GM19328 (cell line): ENCODE data around the gene PIGO.

Experiments used
- ATAC-seq: cut with Tn5 transposase; IDR thresholded peaks from one replicate; pipeline ENCODE4 v1.9.1; 2021; ENCODE audit warnings: mild to moderate bottlenecking, moderate library complexity; ENCODE audit not compliant: unreplicated experiment

The PIGO gene

GRCh38 chr9:35072461-35073278 lies 23.7 kb downstream of the PIGO start, which contains the start of gene VCP:
TSS of gene VCP (minus strand) at chr9:35072625. CDS start at chr9:35072353, 272 bp downstream.
- ATAC-seq = peak; percentile 81

DNA sequence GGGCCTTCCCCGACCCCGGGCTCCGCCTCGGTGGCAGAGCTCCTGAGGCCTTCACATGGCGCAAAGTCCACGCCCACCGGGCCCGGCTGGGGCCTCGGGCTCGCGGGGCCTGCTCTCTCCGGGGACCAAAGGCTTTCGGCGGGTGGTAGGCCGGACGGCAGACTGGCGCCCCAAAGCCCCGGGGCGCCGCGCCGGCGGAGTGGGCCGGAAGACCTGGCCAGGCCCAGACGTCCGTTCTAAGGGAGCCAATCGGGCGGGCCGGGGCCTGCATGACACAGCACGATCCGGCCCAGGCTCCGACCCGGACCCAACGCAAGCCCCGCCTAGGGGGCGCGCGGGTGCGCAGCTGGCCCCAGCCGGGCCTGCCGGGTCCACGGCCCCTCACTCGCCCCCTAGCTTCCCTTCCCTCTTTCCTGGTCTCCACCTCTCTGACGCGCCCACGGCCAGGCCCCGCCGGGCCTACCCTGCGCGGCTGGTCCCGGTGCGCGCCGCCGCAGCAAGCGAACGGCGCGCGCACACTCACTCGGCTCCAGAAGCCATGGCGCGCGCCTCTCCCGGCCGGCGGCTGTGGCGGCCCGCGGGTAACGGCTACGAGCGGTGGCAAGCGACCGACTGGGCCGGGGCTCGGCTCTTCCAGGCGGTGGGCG lies 24.5 kb downstream of the PIGO start:
- ATAC-seq = peak; percentile 52

GRCh38 chr9:35070823-35071813 lies 25.3 kb downstream of the PIGO start:
- no peak for ATAC-seq

DNA sequence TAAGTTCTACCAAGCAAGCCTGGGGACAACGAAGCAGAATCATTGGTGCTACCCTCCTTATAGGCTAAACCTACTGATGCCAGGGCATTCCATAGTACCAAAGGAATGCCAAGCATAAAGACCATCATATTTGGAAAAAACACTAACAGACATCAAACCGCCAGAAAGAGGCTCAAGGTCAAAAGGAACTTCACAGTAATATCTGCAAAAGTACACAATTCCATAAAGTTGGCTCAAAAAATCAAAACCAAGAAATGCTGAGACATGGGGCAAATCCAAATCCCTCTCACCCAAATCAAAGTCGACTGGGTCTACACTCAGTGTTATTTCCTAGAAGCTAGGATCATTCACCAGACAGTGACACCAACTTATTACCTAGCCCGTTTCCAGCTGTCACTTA lies 27.4 kb downstream of the PIGO start:
- ATAC-seq = no peak

DNA sequence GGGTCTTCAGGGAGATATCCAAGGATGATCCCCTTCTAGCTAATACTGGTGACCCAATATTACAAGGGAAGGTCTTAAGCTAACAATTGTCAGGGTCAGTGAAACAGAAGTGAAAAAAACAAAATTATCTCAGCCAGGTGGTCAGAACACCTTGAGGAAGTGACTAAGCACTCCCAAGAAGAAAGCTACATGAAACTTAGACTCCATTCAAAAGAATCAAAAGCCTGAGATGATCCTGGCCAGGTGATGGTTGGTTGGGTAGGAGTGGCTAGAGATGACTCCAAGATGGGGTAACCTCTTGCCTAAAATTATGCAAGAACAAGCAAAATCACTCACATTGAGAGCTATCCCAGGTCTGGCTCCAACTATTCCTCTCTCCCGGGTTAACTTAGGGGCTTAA lies 29.3 kb downstream of the PIGO start:
- no peak for ATAC-seq

- no peak for ATAC-seq
Observed at GRCh38 chr9:35060548-35061207, 35.7 kb downstream of the PIGO start.

DNA sequence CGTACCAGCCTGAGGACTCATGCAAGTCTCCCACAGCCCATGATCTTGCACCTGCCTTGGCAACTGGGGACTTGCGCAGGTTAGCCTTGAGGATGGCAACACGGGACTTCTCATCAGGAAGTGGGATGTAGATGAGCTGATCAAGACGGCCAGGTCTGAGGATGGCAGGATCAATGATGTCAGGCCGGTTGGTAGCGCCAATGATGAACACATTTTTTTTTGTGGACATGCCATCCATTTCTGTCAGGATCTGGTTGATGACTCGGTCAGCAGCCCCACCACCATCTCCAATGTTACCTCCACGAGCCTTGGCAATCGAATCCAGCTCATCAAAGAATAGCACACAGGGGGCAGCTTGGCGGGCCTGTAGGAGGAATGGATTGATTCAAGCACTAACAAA lies 37.0 kb downstream of the PIGO start:
- no peak for ATAC-seq

- no peak for ATAC-seq
Observed at GRCh38 chr9:35057271-35057620, 39.1 kb downstream of the PIGO start.

- no peak for ATAC-seq
Observed at GRCh38 chr9:35056571-35057270, 39.7 kb downstream of the PIGO start.

- no peak for ATAC-seq
Observed at GRCh38 chr9:35054871-35055644, 41.3 kb downstream of the PIGO start.

GRCh38 chr9:35054185-35054835 lies 42.1 kb downstream of the PIGO start:
- no peak for ATAC-seq

GRCh38 chr9:35051069-35051967 lies 45.1 kb downstream of the PIGO start:
- ATAC-seq = no peak

GRCh38 chr9:35048511-35048910 lies 47.9 kb downstream of the PIGO start:
- ATAC-seq = no peak

GRCh38 chr9:35044071-35044470 lies 52.3 kb downstream of the PIGO start:
- ATAC-seq = no peak

DNA sequence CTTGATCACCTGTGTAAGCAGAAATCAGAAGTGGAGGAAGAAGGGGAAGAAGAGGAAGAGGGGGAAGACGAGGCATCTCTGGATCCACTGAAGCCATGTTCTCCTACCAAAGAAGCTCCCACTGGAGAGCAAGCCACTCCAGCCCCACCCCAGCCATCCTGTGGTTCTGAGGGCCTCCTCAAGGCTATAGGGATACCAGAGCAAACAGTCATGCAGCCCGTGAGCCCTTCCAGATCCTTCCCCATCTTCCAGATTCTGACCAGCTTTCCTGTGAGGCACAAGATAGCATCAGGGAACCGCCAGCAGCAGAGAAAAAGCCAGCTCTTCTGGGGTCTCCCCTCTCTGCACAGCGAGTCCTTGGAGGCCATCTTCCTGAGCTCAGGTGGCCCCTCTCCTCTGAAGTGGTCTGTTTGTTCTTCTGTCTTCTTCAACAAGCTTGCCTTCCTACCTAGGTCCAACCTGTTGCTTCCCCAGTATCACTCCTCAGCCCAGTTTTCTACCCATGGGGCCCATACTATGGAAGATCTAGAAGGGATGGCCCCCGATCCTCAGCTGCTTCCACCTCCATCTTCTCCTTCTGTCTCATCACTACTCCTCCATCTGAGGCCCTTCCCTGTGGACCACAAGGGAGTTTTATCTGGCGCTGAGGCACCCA lies 53.4 kb downstream of the PIGO start:
- no peak for ATAC-seq

DNA sequence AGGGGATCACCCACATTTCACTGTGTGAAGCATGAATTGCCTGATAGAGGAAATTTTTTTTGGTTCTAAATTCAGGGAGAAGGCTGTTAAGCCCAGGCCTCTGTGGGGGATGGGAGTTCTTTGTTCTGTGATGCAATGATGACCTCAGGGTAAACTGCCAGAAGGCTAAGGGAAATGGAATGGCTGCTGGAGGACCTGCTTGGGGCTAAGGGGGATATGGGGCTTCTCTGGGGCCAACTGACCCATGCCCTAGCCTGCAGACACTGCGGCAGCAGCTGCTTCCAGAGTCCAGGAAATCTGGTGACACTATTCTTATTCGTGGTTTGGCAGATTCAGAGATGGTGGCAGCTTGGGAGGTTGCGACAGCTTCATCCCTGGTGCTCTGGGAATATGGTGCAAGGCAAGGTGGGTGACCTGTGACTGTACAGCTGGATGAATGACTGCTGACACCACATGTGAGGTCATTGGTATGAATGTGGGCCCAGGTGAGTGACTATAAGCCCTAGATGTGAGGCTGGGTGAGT lies 54.2 kb downstream of the PIGO start:
- ATAC-seq = no peak
